Breast epithelium (tissue), 3 donors: ENCODE measurements around the gene ASIP.
"Not testable (repeated sequence)": the region's sequence is repeated elsewhere in the genome, so short reads cannot be mapped to it uniquely, and the experiment has no call there.

Source experiments
- CTCF ChIP-seq, 3 donors: fragments of 450-650 bp; IDR thresholded peaks; one replicate each; pipeline ENCODE4 v1.5.1; 2016 to 2017; ENCODE audit warnings: antibody characterized with exemption in 3 of 3, mild to moderate bottlenecking in 3 of 3, moderate library complexity in 3 of 3
- POLR2A ChIP-seq: fragments of 450-650 bp; IDR thresholded peaks from one replicate; pipeline ENCODE4 v1.6.1; 2016; ENCODE audit warnings: antibody characterized with exemption, mild to moderate bottlenecking, moderate library complexity
- POLR2AphosphoS5 ChIP-seq, 3 donors: sonication (generic); formaldehyde crosslinking; IDR thresholded peaks; one replicate each; pipeline ENCODE4 v1.6.1; 2017; ENCODE audit warnings: antibody characterized with exemption in 3 of 3

GRCh38 chr20:34224251-34224650, 17.0 kb upstream of the ASIP start:
- not testable (repeated sequence) for TF ChIP-seq POLR2A; CTCF (IDR thresholded peaks at IDR 0.05); POLR2AphosphoS5 (IDR thresholded peaks at IDR 0.05)
